GM12891 (cell line): ENCODE measurements around the gene ATXN1.

ENCODE experiments used
- DNase-seq: peaks from one replicate; pipeline ENCODE4 v3.0.0; 2011; ENCODE audit warnings: low spot score; ENCODE audit not compliant: insufficient read length
- FAIRE-seq: peaks from 2 replicates; lab custom pipeline; 2011; peaks lifted over from hg19 to GRCh38; lab: Jason Lieb, UNC
- PAX5 ChIP-seq: IDR thresholded peaks from 2 replicates; pipeline ENCODE4 v1.6.1; 2011; ENCODE audit warnings: low read length, moderate library complexity, mild to moderate bottlenecking; ENCODE audit not compliant: insufficient read depth, severe bottlenecking
- POLR2A ChIP-seq: IDR thresholded peaks from 2 replicates; pipeline ENCODE4 v1.6.1; 2011; ENCODE audit warnings: low read depth, low read length, control low read depth
- POLR2AphosphoS5 ChIP-seq: IDR thresholded peaks from 2 replicates; pipeline ENCODE4 v1.6.1; 2011; ENCODE audit warnings: low read depth, low read length, control low read depth
- POU2F2 ChIP-seq: IDR thresholded peaks from 2 replicates; pipeline ENCODE4 v1.6.1; 2011; ENCODE audit warnings: low read depth, mild to moderate bottlenecking, control low read depth, low read length, moderate library complexity
- SPI1 ChIP-seq: IDR thresholded peaks from 2 replicates; pipeline ENCODE4 v1.6.1; 2011; ENCODE audit warnings: low read depth, low read length, control low read depth
- TAF1 ChIP-seq: IDR thresholded peaks from 2 replicates; pipeline ENCODE4 v1.6.1; 2011; ENCODE audit warnings: low read depth, low read length, control low read depth

Gene ATXN1

DNA sequence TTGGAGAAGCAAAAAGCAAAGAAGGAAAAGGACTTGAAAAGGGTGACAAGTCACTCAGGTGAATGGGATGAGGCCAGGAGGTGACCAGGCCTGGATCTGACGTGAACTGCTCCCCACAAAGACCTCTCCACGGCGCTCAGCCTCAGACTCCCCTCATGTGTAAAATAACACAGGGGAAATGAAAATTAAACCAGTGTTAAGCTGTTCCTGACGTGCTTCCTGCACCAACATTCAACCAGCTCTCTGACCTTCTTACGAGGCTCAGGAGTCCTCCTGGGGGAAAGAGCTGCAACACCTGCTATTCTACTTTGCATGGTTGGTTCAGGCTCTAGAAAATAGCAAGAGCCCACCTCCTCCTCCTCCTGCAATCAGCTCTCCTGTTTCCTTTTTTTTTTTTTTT is 256.7 kb downstream of the ATXN1 start:
- no peak for DNase-seq
- peak; percentile 84 for FAIRE-seq
- TF ChIP-seq SPI1 (no peak), PAX5 (no peak), POU2F2 (no peak), POLR2A (no peak), TAF1 (no peak), POLR2AphosphoS5 (no peak)

DNA sequence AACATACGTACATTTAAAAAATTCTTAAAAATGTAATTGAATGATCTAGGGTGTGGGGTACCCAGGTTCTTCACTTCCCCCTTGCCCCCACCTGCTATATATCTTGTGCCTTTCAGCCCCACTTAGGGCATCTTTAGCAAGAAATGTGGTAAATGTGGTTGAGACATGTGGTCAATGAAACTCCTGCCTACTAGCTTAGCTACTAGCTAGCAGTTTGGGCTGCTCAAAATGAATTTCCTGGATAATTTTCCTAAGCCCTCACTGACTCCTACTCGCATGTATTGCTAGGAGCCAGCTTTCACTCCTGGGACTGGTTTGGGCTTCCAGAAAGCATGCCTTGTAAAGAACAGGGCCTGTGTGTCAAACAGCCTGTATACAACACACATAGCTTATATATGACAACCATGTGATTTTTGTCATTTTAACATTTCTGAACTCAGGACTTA is 257.3 kb downstream of the ATXN1 start:
- FAIRE-seq (peak; percentile 93), DNase-seq (no peak)
- TF ChIP-seq POLR2A (no peak), PAX5 (no peak), POLR2AphosphoS5 (no peak), POU2F2 (peak; percentile 35; the same call in 1 of the 2 replicates), SPI1 (peak; percentile 83), TAF1 (no peak)

DNA sequence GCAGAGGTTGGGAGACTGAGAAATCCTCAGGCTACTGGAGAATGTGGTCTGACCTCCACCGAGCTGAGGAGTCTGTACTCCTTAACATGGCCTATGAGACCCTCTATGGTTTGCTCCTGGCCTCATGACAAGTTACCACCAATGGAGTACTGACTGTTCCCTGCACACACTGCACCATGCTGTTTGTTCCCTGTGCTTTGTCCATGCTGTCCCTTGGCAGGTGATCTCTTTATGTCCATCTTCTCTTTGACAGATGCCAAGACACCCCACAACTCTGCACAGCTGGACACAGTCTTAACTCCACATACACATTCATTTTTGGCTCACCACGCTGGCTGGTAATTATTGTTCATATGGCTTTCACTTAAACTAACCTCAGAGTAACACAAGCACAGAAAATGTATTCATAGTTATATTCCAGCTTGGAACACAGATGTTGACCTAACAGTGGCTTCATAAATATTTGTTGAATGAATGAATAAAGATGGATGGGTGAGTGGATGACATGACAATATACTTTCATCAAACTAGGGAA is 258.0 kb downstream of the ATXN1 start:
- DNase-seq (no peak), FAIRE-seq (peak; percentile 91)
- TF ChIP-seq POLR2A (no peak), POLR2AphosphoS5 (no peak), TAF1 (no peak), POU2F2 (no peak), PAX5 (no peak), SPI1 (no peak)

DNA sequence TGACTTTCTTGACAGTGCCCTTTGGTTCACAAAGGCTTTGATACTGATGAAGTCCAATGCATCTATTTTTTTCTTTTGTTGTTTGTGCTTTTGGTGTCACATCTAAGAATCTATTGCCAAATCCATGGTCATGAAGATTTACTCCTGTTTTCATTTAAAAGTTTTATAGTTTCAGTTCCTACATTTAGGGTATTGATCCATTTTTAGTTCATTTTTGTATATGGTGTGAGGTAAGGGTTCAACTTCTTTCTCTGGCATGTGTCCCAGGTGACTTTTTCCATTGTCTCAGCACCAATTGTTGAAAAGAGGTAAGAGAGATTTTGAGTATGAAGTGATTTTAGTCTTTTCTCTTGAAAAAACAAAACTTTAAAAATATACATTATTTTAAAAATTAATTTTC is 262.3 kb downstream of the ATXN1 start:
- DNase-seq (no peak), FAIRE-seq (no peak)
- TF ChIP-seq PAX5 (no peak), SPI1 (peak; percentile 55), POU2F2 (no peak), POLR2A (no peak), TAF1 (no peak)

DNA sequence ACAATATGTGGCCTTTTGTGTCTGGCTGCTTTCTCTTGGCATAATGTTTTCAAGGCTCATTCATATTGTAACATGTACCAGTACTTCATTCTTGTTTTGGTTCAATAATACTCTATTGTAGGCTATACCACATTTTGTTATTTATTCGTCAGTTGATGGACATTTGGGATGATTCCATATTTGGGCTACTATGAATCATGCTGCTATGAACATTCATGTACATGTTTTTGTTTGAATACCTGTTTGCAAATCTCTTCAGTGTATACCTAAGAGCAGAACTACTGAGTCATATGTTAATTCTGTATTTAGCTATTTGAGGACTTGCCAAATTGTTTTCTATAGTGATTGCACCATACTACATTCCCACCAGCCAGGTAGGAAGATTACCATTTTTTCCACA is 263.0 kb downstream of the ATXN1 start:
- TF ChIP-seq TAF1, result no peak
- DNase-seq, result no peak
- FAIRE-seq, result peak; percentile 80

DNA sequence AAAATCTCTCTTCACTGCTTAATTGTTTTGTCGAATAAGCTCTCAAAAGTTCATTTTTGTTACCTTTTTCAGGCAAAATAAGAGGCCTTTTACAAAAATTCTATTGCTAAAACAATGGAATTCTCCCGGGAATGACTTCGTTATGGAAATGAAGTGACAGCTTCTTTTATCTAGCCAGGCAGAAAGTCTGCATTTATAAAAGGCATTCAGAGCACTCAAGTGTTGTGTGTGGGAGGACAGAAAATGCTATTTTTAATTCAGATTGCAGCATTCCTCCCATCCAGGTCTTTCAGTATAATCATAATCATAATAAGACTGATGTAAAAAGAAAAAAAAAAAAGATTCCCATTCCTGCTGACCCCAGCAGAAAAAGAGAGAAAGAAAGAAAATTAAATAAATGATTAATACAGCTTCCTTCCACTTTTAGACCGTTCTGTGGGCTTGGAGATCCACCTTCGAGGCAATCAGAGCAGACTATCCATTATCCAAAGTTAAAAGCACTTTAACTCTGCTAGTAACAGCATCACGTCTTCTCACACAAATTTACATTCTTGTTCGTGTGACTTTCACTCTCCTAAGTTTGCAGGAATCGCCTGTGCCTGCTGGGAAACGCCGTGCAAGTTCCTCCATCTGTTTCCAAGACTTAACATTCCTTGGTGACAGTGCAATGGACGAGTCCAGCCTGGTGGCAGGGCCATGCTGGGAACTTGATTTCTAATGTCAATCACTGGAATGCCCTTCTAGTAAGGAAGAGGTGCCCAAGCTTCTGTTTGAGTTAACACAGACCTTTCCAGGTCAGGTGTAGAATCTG is 264.1 kb downstream of the ATXN1 start:
- DNase-seq (no peak), FAIRE-seq (peak; percentile 72)
- TF ChIP-seq POLR2AphosphoS5 (no peak), POU2F2 (no peak), PAX5 (no peak), TAF1 (no peak), POLR2A (no peak), SPI1 (no peak)

DNA sequence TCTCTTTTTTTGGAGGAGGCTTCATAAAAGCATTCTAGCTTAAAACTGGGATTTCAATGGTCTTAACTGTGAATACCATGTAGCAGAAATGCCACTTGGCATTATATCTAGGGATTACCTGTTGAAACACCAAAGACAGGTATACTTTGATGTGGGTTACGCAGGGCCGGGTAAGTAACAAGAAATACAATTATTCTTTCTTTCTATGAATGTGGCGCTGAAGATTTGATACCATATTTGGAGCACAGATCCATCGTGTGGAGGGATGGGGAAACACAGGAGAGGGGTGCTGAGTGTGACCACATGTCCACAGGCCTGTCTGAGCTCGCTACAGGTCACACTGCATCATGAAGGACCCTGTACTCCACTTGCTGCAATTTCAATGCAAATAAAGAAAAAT is 265.1 kb downstream of the ATXN1 start:
- peak; percentile 78 for FAIRE-seq
- TF ChIP-seq TAF1 (no peak), POLR2AphosphoS5 (no peak), POU2F2 (no peak), PAX5 (no peak)

DNA sequence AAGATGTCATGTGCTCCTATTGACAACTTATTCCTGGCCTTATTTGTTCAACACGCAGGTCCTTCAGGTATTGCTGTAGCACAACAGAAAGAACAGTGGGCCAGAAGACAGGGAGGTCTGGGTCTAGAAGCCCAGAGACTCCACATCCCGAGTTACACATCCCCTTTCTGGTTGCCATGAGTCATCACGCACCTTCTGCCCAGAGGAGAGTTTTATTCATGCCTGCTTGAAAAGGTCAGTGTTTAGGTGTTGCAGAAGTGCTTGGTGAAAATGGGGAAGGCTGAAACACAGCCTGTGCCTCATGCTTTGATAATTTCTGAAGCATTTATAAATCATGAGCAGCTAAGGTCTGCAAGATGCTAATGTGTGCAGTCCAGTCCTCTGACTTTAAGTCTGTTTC is 266.5 kb downstream of the ATXN1 start:
- FAIRE-seq (peak; percentile 99), DNase-seq (no peak)
- TF ChIP-seq TAF1, result no peak
- TF ChIP-seq POLR2AphosphoS5, result no peak
- peak; percentile 43; the same call in 1 of the 2 replicates for TF ChIP-seq POLR2A
- TF ChIP-seq POU2F2, result peak; percentile 88; the same call in 1 of the 2 replicates
- no peak for TF ChIP-seq PAX5
- TF ChIP-seq SPI1, result peak; percentile 96

More for the DNA sequence above, 265.1 kb downstream of the ATXN1 start:
- no peak for DNase-seq

DNA sequence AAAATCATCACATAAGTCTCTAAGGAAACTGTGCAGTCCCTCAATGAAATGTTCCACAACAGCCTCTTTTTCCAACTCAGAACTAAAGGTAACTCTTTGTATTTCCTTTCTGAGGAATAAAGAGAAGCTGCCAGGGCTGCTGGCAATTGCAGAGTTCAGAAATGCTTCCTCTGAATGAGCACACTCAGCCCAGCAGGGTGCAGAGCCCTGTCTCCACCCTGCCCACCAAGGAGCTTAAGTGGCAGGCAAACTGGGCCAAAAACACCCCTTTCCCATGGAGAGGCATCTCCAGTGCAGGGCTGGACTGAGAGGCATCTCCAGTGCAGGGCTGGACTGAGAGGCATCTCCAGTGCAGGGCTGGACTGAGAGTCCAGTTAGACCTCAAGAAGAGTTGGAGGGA is 267.5 kb downstream of the ATXN1 start:
- TF ChIP-seq PAX5 (no peak), POLR2AphosphoS5 (no peak), SPI1 (no peak), TAF1 (no peak), POU2F2 (no peak), POLR2A (no peak)
- FAIRE-seq, result peak; percentile 83
- no peak for DNase-seq
